Cardiac fibroblast (primary cell): ENCODE measurements around the gene GATB.
A peak's percentile ranks its signal among the peaks of the same experiment; 100 is the strongest.

Experiments used
- DNase-seq, 2 donors: peaks; one replicate each; pipeline versions ENCODE4 v3.0.0 to v3.0.0-alpha.2; 2010; ENCODE audit warnings: low read depth in 2 of 2
- H3K4me3 ChIP-seq, 2 donors: replicated peaks in 1 of 2; 1 replicate in 1 of 2; 2 replicates in 1 of 2; pipeline ENCODE4 v1.5.1; 2011; ENCODE audit warnings: low read depth in 2 of 2, low read length in 2 of 2, mild to moderate bottlenecking in 2 of 2, moderate library complexity in 1 of 2
- CTCF ChIP-seq: IDR thresholded peaks from one replicate; pipeline ENCODE4 v1.5.1; 2011; ENCODE audit warnings: low read depth, mild to moderate bottlenecking, low read length, inconsistent platforms

Gene GATB

DNA sequence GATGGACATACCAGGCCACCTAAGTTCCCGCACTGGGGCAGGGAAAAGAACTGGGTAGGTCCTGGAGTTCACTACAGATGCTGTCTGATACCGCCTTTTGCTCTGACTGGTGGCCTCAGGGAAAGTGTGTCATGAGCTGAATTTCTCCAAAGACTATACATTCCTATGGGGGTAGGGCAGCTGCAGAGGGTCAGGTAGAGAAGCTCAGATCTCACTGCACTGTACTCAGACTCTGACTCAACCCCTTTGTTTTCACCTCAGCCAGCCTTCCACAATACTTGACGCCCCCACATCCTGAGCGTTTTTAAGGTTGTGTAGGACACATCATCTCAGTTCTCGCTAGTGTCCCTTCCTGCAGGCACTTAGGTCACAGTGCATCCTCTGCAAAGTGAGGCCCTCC, 7.8 kb downstream of the GATB start:
- peak in 1 of 2 donors; percentile 46 for DNase-seq
- no peak for TF ChIP-seq CTCF
- H3K4me3 ChIP-seq: no peak overlapping the region

DNA sequence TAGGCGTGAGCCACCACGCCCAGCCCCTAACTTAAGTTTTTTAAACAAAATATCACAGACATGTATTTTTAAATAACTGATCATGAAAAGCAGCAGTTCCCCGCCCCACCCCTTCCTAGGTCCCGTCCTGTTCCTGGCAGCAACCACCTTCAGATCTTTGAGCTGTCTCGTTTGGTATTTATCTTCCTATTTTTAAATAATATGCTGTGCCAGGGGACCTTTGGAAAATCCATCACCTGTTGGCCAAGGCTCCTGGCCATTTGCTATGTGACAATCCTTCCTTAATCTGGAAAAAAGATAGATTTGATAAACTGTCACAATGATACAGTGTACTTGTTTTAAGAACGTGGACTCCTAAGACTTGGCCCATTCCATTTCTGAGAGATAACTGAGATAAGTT, 10.7 kb downstream of the GATB start:
- TF ChIP-seq CTCF: no peak
- H3K4me3 ChIP-seq: no peak overlapping the region
- DNase-seq: no peak

- DNase-seq: peak; percentile 43 to 54
- no peak for TF ChIP-seq CTCF
- H3K4me3 ChIP-seq: no peak overlapping the region
These were observed 15.2 kb downstream of the GATB start for GRCh38 chr4:151745481-151746231.

DNA sequence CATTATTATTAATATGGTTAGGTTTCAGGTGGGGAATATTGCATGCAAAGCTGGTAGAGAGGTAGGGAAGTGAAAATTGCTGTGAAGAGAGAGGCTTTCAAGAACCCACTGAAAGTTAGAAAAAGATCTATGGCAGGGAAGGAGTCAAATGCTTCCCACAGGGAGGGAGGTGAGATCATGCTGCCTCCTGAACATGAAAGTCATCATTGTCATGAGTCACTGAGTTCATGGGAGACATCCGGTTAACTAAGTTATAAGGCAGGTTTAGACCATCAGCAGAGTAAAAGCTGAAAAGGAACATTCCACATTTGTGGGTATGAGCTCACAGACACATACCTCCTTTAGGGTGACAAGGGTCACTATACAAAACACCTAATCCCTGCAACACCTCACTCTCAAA, 16.2 kb downstream of the GATB start:
- TF ChIP-seq CTCF: no peak
- DNase-seq: peak; percentile 72 to 96
- H3K4me3 ChIP-seq: no peak overlapping the region

- H3K4me3 ChIP-seq: no peak overlapping the region
- DNase-seq: no peak
- TF ChIP-seq CTCF: no peak
These were observed 16.9 kb downstream of the GATB start for GRCh38 chr4:151743894-151744293.

DNA sequence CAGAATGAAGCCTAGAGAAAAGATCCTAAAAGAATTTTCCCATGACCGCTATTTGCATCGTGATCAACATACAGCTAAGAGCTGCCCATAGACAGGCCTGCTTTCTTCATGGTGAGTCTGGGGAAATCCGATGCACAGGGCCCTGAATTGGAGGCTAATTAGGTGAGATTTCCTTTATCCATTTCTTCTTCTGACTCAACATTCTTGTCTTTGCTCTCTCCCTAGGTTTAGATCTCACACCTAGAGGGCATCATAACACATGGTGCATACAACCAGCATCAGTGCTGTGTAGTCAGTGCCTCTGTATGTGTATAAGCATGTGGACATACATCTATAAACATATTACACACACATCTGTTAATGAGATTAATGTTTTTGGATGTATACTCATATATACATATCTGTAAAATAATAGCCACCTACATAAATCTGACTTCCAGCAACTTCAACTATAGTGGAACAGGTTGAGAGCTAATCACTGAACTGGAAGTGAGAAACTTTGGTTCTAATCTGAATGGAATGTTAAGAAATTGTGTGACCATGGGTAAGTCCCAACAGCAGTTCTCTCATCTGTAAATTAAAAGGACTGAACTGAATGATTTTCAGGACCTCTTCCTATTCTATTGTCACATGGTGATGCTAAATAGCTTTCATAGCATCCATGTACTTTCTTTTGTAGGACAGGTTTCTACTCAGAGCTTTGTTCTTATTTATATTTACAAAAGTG, 17.5 kb downstream of the GATB start:
- TF ChIP-seq CTCF: no peak
- DNase-seq: no peak

More for the DNA sequence above, 17.5 kb downstream of the GATB start:
- no peak overlapping the region for H3K4me3 ChIP-seq
